CD14-positive monocyte (primary cell): Measurements from ENCODE around the gene GGT7. TPM values are rescaled to one million over a fixed set of nuclear protein-coding genes. Genes with fewer than 3 reads are reported as not detected.

ENCODE experiments used
- DNase-seq, 3 donors: peaks; one replicate each; pipeline ENCODE4 v3.0.0-alpha.2; 2011 to 2022
- H2AFZ ChIP-seq: 2 replicates; pipeline ENCODE4 v1.6.0; 2012; ENCODE audit warnings: mild to moderate bottlenecking, low read depth, low read length, inconsistent platforms; ENCODE audit not compliant: insufficient read depth, poor library complexity, severe bottlenecking
- H3K27ac ChIP-seq, 2 donors: 1 replicate in 1 of 2; 2 replicates in 1 of 2; pipeline ENCODE4 v1.5.1; 2012 to 2013; ENCODE audit warnings: low read length in 2 of 2, control low read depth in 1 of 2, inconsistent platforms in 1 of 2, low read depth in 1 of 2, mild to moderate bottlenecking in 1 of 2
- H3K27me3 ChIP-seq, 2 donors: one replicate each; pipeline versions ENCODE4 v1.6.0 to v1.6.1; 2011 to 2013; ENCODE audit warnings: low read length in 2 of 2; ENCODE audit not compliant: control insufficient read depth in 2 of 2, insufficient read depth in 2 of 2
- H3K36me3 ChIP-seq, 2 donors: replicated peaks in 1 of 2; 1 replicate in 1 of 2; 2 replicates in 1 of 2; pipeline versions ENCODE4 v1.5.1 to v1.6.1; 2012 to 2013; ENCODE audit warnings: low read length in 2 of 2, control low read depth in 1 of 2, inconsistent platforms in 1 of 2, mild to moderate bottlenecking in 1 of 2; ENCODE audit not compliant: insufficient read depth in 2 of 2, control insufficient read depth in 1 of 2
- H3K4me1 ChIP-seq, 2 donors: 1 replicate in 1 of 2; 2 replicates in 1 of 2; pipeline versions ENCODE4 v1.5.1 to v1.6.1; 2012 to 2013; ENCODE audit warnings: low read length in 2 of 2, control low read depth in 1 of 2, inconsistent platforms in 1 of 2, mild to moderate bottlenecking in 1 of 2, moderate library complexity in 1 of 2; ENCODE audit not compliant: insufficient read depth in 2 of 2, control insufficient read depth in 1 of 2
- H3K4me2 ChIP-seq: replicated peaks from 2 replicates; pipeline ENCODE3; 2012; ENCODE audit warnings: low read length, moderate library complexity, mild to moderate bottlenecking; ENCODE audit not compliant: poor library complexity, severe bottlenecking; ENCODE audit errors: extremely low read depth
- H3K4me3 ChIP-seq, 3 experiments: fragments of 200-600 bp in 1 of 3; sonication (generic) in 1 of 3; replicated peaks in 1 of 3; 1 replicate in 2 of 3; 2 replicates in 1 of 3; pipeline ENCODE4 v1.5.1; 2011 to 2013; ENCODE audit warnings: low read length in 3 of 3, mild to moderate bottlenecking in 3 of 3, control low read depth in 2 of 3, low read depth in 2 of 3, inconsistent platforms in 1 of 3, moderate library complexity in 1 of 3
- H3K79me2 ChIP-seq: 2 replicates; pipeline ENCODE4 v1.6.0; 2012; ENCODE audit warnings: mild to moderate bottlenecking, control low read depth, inconsistent platforms, low read length, moderate library complexity; ENCODE audit not compliant: insufficient read depth
- H3K9ac ChIP-seq: 2 replicates; pipeline ENCODE4 v1.6.0; 2017; ENCODE audit warnings: low read length, mild to moderate bottlenecking; ENCODE audit not compliant: insufficient read depth, poor library complexity, severe bottlenecking
- H3K9me3 ChIP-seq, 2 donors: replicated peaks in 1 of 2; 1 replicate in 1 of 2; 2 replicates in 1 of 2; pipeline versions ENCODE4 v1.5.1 to v1.6.1; 2012 to 2013; ENCODE audit warnings: low read length in 2 of 2, control low read depth in 1 of 2; ENCODE audit not compliant: control insufficient read depth in 1 of 2, insufficient read depth in 1 of 2
- H4K20me1 ChIP-seq: 2 replicates; pipeline ENCODE4 v1.6.0; 2012; ENCODE audit warnings: mild to moderate bottlenecking, low read length, control low read depth, moderate library complexity; ENCODE audit not compliant: insufficient read depth
- H3K27ac Mint-ChIP-seq, 7 donors: one replicate each; pipeline ENCODE4 v1.8.0; 2020; ENCODE audit warnings: mild to moderate bottlenecking in 7 of 7, mixed read lengths in 7 of 7, moderate library complexity in 6 of 7, inconsistent platforms in 2 of 7
- H3K27me3 Mint-ChIP-seq, 3 donors: one replicate each; pipeline ENCODE4 v1.8.0; 2021 to 2022; ENCODE audit warnings: low read depth in 3 of 3, mild to moderate bottlenecking in 3 of 3, mixed read lengths in 3 of 3, moderate library complexity in 3 of 3, inconsistent platforms in 1 of 3
- H3K36me3 Mint-ChIP-seq, 2 donors: one replicate each; pipeline ENCODE4 v1.8.0; 2020; ENCODE audit warnings: mixed read lengths in 2 of 2, inconsistent platforms in 1 of 2, mild to moderate bottlenecking in 1 of 2
- H3K4me1 Mint-ChIP-seq: one replicate; pipeline ENCODE4 v1.8.0; 2020; ENCODE audit warnings: mild to moderate bottlenecking, mixed read lengths
- H3K4me3 Mint-ChIP-seq, 2 donors: one replicate each; pipeline ENCODE4 v1.8.0; 2020; ENCODE audit warnings: mild to moderate bottlenecking in 2 of 2, mixed read lengths in 2 of 2, moderate library complexity in 1 of 2
- H3K9me3 Mint-ChIP-seq, 7 donors: one replicate each; pipeline ENCODE4 v1.8.0; 2020 to 2022; ENCODE audit warnings: mixed read lengths in 7 of 7, mild to moderate bottlenecking in 6 of 7, moderate library complexity in 6 of 7, inconsistent platforms in 2 of 7
- WGBS: methylation state at CpG from one replicate; pipeline ENCODE4 v1.1.5; 2013; ENCODE audit warnings: missing lambda C conversion rate; ENCODE audit not compliant: insufficient coverage; 5-methylcytosine and 5-hydroxymethylcytosine counted together
- intact Hi-C, 2 donors: fragments of 100-400 bp; cut with micrococcal nuclease; formaldehyde crosslinking; loops; one replicate each; pipeline versions ENCODE4 v1.15.0 to v1.15.1; 2023
- polyA plus RNA-seq, 3 donors: library from polyadenylated mRNA; depleted of rRNA in 1 of 3; unstranded in 2 of 3; stranded (reverse) in 1 of 3; fragments of 300-500 nt in 2 of 3; fragments of >200 nt in 1 of 3; fragmentation: Illumina TruSeq in 2 of 3; gene quantifications; 1 replicate in 2 of 3; 2 replicates in 1 of 3; pipeline ENCODE4 v1.2.3, GENCODE V29; 2012 to 2021
- TF ChIP-seq, protein P1 (sequence below): fragments of 200-600 bp; IDR thresholded peaks from one replicate; pipeline ENCODE4 v1.8.0; 2022; ENCODE audit warnings: antibody characterized with exemption, mild to moderate bottlenecking

Gene GGT7
- polyA plus RNA-seq, 3 donors, result 2.1 to 10.3 (median 2.4) TPM

GRCh38 chr20:34824452-34824805 lies 48.2 kb downstream of the GGT7 start:
- peaks cover 6 to 13% of the 10 kb centered on the region in 2 donors for H3K36me3 Mint-ChIP-seq
- H3K4me3 ChIP-seq, result peak overlapping the region; percentile 93 to 97 (median 95)
- H3K27ac Mint-ChIP-seq, result peak overlapping the region; percentile 89 to 96 (median 93)
- peak overlapping the region; percentile 85 for H3K9ac ChIP-seq
- WGBS, result 0% methylated on average over 2 of the region's 2 CpGs
- TF ChIP-seq, protein P1, sequence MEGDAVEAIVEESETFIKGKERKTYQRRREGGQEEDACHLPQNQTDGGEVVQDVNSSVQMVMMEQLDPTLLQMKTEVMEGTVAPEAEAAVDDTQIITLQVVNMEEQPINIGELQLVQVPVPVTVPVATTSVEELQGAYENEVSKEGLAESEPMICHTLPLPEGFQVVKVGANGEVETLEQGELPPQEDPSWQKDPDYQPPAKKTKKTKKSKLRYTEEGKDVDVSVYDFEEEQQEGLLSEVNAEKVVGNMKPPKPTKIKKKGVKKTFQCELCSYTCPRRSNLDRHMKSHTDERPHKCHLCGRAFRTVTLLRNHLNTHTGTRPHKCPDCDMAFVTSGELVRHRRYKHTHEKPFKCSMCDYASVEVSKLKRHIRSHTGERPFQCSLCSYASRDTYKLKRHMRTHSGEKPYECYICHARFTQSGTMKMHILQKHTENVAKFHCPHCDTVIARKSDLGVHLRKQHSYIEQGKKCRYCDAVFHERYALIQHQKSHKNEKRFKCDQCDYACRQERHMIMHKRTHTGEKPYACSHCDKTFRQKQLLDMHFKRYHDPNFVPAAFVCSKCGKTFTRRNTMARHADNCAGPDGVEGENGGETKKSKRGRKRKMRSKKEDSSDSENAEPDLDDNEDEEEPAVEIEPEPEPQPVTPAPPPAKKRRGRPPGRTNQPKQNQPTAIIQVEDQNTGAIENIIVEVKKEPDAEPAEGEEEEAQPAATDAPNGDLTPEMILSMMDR, result no peak
- peak overlapping the region; percentile 94 for H3K4me2 ChIP-seq
- no peaks in the 10 kb centered on the region for H3K27me3 ChIP-seq
- peaks cover 0 to 3% (median 0%) of the 10 kb centered on the region in 7 donors for H3K9me3 Mint-ChIP-seq
- H4K20me1 ChIP-seq, result peaks cover 54% of the 10 kb centered on the region
- peak; percentile 7 to 22 (median 8) for DNase-seq
- peak overlapping the region; percentile 96 to 99 for H3K4me3 Mint-ChIP-seq
- peak overlapping the region; percentile 71 to 87 for H3K27ac ChIP-seq
- no peaks in the 10 kb centered on the region for H3K9me3 ChIP-seq
- peaks cover 18 to 21% of the 10 kb centered on the region in 2 donors for H3K4me1 ChIP-seq
- H3K79me2 ChIP-seq, result peaks cover 59% of the 10 kb centered on the region
- peaks cover 0 to 10% of the 10 kb centered on the region in 2 donors for H3K36me3 ChIP-seq
- H3K27me3 Mint-ChIP-seq, result peaks cover 0 to 5% (median 1%) of the 10 kb centered on the region in 3 donors
- intact Hi-C loops, result no loop called here
- peak overlapping the region; percentile 86 for H2AFZ ChIP-seq
- H3K4me1 Mint-ChIP-seq, result peaks cover 43% of the 10 kb centered on the region

DNA sequence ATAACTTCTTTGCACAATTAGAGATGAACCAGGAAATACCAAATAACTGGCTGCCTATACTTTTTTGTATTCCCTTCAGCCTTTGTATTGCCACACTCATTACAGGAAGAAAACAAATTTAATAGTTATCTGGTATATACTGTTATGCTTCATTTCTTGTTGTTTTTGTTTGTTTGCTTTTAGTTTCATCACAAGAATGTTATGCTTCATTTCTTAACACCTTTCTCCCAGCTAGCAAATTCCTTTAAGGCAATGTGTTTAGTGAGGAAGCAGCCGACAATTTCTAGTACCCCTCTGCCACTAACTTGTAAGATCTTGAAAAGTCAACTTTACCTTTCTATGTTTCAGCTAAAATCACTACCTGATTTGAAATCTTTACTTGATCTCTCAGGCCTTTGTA lies 48.6 kb downstream of the GGT7 start:
- peaks cover 0 to 5% (median 1%) of the 10 kb centered on the region in 3 donors for H3K27me3 Mint-ChIP-seq
- Histone ChIP-seq H3K4me1 (peaks cover 18 to 21% of the 10 kb centered on the region in 2 donors), H3K4me2 (peak overlapping the region; percentile 94), H2AFZ (peak overlapping the region; percentile 86), H3K4me3 (peak overlapping the region; percentile 93 to 97 (median 95)), H4K20me1 (peaks cover 58% of the 10 kb centered on the region), H3K36me3 (peaks cover 0 to 11% of the 10 kb centered on the region in 2 donors), H3K9me3 (no peaks in the 10 kb centered on the region), H3K79me2 (peaks cover 63% of the 10 kb centered on the region), H3K27me3 (no peaks in the 10 kb centered on the region), H3K9ac (peak overlapping the region; percentile 85), H3K27ac (peak overlapping the region in 1 of 2 donors; percentile 87)
- peaks cover 6 to 13% of the 10 kb centered on the region in 2 donors for H3K36me3 Mint-ChIP-seq
- H3K4me1 Mint-ChIP-seq, result peaks cover 43% of the 10 kb centered on the region
- peak overlapping the region; percentile 89 to 96 (median 93) for H3K27ac Mint-ChIP-seq
- WGBS, result 40% methylated on average over 1 of the region's 1 CpG
- intact Hi-C loops, result no loop called here
- peak overlapping the region; percentile 96 to 99 for H3K4me3 Mint-ChIP-seq
- DNase-seq, result no peak
- TF ChIP-seq, protein P1, result no peak
- H3K9me3 Mint-ChIP-seq, result peaks cover 0 to 3% (median 0%) of the 10 kb centered on the region in 7 donors
